HUDEP-2 (cell line): Measurements from ENCODE around the gene CDH5.

ENCODE experiments used
- DNase-seq, 76 experiments: peaks; one replicate each; lab custom pipeline; 2025; ENCODE audit not compliant: unreplicated experiment in 76 of 76; lab: John Stamatoyannopoulos, UW

The CDH5 gene

DNA sequence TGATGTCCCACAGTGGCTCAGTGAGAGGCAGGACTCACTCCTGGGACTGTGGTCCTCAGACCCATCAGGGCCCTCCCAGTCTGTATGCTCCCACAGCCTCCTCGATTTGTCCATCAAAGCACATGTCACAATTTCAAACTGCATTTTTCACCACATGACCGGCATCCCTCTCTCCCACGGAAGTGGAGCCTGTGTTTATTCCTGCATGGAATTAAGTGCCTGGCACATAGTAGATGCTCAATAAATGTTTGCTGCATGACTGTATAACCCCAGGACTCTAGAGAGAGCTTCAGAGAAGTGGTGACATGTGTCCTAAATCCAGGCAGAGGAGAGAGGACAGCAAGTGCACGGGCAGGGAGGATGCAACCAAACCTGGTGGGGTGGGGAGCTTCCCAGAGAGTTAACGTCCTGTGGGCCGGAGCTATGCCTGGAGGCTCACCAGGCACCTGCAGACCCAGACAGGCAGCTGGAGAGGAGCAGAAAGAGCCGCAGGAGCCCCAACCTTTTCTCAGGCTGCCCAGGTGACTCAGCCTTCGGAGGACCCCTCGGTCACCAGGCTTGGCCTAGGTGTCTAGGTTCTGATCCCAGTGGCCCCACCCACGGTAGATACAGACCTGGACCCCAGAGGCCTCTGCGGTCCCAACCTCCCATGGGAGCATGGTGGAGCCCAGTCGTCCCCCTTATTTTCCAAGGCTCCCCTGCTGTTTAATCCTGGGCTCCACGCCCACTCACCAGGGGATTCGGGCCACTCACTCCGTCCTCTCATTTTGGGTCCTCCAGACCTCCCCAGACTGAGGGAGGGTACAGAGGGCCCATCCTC, 5.8 kb downstream of the CDH5 start:
- no peak for DNase-seq

DNA sequence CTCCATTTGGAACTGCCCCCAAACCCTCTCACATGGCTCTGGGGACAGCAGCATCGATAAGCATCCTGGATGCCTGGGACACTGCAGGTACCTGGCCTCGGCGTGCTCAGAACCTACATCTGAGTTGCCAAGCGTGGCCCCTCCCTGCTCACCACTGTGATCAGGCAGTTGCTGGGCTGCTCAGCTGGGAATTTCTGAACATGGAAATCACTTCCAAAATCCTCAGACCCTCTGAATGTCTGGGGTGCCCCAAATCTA, 6.3 kb downstream of the CDH5 start:
- no peak for DNase-seq

DNA sequence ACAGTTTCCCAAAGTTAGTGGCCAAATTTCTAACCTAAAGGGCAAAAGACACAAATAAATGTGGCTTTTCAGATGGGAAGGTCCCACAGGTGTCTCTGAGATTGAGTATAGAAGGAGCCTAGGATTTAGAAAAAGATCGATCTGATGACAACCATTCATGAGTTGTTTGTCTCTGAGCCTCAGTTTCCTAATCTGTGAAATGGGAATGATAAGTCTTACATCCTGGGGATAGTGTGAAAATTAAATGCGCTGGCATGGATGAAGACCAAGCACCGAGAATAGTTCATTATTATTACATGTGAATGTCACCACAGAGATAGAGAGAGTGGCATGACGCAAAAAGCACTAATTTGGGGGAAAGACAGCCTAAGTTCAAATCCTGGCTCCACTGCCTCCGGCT, 7.2 kb downstream of the CDH5 start:
- DNase-seq = no peak

DNA sequence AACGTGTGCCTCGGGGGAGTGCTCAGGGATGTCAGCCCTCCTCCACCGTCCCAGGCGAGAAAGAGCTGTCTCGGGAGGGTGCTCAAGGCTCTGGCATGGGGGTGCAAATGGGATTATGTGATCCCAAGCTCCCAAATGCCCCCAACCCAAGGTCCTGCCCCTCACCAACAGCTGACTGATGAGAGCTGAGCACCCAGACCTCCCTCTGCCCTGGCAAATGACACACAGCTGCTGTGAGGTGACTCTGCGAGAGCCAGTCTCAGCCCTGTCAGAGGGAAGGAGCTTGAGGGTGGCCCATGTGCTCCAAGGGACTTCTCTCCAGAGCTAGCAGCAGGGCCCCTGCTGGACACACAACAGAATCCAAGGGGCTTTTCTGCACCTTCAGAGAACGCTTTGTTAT, 7.7 kb downstream of the CDH5 start:
- no peak for DNase-seq

DNA sequence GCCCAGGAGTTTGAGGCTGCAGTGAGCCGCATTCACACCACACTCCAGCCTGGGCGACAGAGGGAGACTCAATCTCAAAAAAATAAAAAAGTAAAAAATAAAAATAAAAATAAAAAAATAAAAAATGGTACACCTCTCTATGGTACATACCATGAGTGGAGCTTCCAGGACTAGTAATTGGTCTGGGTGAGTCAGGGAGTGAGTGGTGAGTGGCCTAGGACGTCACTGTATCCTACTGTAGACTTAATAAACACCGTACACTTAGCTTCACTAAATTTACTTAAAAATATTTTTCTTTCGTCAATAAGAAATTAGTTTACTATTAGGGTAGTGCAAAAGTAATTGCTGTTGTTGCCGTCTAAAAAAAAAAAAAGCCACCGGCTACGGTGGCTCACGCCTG, 9.0 kb downstream of the CDH5 start:
- DNase-seq = no peak

DNA sequence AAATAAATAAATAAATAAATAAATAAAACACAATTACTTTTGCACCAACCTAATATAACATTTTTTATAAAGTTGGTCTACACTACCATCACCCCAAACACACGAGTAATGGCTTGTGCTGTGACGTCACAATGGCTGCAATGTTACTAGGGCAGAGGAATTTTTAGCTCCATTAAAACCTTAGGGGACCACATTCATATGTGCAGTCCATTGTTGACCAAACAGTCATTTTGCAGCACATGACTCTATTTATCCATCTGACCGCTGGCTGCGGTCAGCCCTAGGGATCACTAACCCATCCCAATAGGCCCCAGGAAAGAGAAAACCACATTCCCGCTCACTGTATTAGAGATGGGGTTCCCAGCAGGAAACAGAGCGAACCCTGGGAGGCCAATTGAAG, 9.6 kb downstream of the CDH5 start:
- no peak for DNase-seq

DNA sequence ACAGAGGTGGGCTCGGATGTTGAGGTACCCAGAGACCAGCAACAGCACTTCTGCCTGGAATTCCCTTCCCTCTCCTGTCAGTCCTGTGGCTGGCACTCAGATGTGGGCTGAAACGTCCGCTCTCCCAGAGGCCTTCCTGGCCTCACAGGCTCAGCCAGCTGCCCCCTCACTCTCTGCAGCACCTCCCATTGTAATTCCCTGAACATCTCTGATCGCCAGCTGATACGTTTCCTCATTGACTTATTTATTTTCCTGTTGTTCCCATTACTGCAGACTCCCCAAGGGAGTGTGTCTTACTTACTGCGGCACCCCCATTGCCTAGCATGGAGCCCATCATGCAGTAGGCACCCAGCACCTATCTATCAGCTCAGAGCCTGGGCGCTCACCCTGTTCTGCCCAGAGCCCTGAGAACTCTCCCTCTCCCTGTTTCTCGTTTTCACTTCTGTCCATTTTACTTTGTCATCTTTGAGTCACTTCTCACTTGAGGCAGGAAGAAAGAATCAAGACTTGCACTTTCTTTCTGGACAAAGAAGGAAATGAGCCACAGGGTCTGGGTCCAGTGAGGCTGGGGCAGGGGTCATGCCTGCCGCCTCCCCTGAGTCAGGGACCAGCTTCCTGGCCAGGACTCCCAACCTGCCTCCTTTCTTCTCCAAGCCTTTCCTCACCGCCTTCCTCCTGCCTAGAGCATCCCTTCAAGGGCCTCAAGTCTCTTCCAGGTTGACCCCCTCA, 10.2 kb downstream of the CDH5 start:
- DNase-seq = no peak

DNA sequence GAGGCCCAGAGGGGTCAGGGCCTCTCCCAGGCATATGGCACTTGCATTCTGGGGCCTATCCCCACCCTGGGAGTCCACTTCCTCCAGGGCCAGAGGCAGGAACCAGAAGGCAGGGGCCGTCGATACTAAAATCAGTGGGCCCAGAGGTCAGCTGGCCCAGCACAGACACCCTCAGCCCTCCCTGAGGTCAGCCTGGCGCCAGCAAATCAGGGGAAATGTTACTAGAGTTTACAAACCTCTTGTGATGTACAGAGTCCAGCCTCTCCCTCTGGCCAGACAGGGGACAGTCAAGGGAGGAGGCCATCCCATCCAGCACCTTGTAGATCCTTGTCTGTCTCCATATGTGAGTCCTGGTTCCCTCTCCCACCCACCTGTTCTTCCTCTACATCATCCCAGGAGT, 10.8 kb downstream of the CDH5 start:
- DNase-seq = no peak

DNA sequence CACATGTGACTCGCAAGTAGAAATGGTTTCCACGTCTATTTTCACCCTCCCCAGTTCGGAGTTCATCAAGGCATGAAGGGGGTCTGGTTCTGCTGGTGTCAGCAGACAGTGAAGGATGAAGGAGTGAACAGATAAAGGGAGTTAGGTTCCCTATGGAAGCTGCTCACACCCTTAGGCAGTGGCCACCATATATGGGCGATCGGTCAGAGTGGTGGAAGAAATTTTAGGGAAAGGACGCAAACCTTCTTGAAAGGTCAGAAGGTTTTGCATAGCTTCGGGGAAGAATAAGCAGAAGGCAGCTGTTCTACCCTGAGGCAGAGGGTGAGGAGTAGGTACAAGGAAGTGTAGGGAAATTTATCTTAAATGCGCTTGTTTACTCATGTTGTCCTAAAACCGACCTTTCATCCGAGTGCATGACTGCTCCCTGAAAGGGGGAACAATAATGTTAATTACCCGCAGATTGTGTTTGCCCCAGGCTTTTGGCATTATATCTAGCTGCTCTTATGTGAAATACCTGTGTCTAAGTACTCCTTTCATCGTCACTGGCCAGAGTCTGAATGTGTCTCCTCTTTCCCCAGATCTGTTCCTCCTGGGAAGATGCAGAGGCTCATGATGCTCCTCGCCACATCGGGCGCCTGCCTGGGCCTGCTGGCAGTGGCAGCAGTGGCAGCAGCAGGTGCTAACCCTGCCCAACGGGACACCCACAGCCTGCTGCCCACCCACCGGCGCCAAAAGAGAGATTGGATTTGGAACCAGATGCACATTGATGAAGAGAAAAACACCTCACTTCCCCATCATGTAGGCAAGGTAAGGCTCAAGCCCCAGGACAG, 12.5 kb downstream of the CDH5 start:
- DNase-seq = no peak

DNA sequence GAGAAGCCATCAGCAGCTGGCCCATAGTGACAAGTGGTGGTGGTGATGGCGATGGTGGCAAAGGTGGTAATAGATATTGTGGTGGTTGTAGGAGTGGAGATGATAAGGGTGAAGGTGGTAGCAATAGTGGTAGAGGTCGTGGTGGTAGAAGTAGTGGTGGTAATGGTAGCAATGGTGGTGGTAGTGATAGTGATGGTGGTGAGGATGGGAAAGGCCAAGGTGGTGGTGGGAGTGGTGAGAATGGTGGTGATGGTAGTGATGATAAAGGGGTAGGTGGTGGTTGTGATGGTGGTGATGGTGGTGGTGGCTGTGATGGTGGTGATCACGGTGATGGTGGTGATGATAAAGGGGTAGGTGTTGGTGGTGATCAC, 13.1 kb downstream of the CDH5 start:
- no peak for DNase-seq

DNA sequence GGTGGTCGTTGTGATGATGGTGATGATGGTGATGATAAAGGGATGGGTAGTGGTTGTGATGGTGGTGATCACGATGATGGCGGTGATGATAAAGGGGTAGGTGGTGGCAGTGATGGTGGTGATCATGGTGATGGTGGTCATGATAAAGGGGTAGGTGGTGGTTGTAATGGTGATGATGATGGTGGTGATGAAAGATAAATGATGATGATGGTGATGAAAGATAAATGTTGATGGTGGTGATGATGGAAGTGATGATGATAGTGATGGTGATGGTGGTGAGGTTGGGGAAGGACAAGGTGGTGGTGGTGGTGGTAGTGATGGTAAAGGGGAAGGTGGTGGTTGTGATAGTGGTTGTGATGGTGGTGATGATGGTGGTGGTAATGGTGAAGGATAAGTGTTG, 13.9 kb downstream of the CDH5 start:
- DNase-seq = no peak

DNA sequence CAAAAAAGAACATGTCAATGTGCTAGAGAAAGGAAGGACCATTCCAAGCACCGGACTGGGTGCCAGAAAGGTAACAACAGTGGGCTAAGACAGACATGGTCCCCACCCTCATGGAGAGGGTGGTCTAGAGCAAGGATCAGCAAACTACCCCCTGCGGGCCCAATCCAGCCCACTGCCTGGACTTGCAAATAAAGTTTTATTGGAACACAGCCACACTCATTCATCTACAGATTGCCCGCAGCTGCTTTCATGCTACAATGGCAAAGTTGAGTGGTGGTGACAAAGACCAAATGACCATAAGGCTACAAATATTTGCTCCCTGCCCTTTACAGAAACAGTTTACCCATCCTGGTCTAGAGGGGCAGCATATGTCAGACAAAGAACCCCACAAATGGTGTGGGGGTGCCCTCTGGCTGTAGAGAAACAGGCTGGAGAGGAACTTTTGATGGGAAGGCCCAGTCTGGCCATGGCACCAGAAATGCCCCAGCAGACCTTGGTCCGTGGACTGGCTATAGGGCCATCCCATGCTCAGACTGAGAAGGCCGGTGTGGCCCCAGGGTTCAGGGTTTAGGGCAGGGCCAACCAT, 15.2 kb downstream of the CDH5 start:
- no peak for DNase-seq

DNA sequence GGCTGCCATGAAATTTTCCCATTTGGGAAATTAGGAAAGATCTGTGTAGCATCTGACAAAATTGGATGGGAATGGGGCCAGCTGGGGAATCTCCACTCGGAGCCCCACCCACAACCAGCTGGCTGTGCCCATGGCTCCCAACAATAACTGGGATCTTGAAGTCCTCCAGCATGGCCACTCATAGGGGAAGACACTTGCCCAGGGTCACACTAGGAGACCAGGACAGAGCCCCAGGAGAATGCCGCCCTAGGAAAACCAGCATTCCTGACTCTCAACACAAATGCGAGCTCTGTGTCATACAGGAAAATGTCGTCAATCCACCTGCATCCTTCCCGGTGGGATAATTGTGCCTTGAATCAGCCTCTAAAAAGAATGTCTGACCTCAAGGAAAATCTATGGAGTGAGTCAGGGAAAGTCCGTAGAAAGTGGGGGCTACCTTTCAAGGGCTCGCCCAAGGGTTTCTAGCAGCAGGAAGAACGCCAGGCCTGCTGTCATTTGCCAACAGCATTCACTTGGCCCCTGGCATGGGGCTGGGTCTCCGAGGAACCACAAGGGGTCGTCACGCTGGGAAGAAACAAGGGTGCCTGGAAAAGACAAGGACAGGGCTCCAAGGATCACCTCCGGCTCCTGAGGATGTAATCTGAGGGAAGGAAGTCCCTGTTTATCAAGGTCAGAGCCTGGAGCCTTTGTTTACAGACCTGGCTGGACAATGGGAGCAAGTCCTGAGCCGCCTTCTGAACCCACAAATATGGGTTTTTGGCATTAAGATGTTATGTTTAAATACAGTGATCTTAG, 15.9 kb downstream of the CDH5 start:
- DNase-seq = no peak

DNA sequence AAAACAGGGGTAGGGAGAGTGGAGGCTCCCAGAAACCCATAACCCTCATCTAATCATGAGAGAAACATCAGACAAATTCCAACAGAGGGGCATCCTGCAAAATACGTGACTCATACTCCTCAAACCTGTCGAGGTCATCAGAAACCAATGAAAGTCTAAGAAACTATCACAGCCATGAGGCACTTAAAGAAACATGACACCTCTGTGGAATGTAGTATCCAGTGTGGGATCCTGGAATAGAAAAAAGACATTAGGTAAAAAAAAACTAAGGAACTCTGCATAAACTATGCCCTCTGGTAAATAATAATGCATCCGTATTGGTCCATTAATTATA, 16.4 kb downstream of the CDH5 start:
- no peak for DNase-seq

DNA sequence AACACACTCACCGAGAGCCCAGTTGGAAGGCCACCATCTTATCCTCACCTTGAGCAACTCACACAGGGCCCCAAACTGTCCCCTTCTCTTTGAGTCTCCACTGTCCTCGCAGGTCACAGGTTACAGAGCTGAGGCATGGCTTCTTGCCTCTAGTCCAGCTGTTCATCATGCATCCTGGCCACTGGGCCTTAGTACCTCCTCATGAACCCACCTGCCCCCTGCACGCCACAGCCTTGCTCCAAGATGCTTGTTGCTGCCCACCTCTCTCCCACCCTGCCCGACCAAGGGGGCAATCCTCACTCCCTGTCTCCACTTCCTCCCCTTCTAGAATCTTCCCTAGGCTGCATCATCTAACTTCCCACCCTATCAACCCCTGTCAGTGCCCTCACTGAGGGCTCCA, 17.1 kb downstream of the CDH5 start:
- no peak for DNase-seq

DNA sequence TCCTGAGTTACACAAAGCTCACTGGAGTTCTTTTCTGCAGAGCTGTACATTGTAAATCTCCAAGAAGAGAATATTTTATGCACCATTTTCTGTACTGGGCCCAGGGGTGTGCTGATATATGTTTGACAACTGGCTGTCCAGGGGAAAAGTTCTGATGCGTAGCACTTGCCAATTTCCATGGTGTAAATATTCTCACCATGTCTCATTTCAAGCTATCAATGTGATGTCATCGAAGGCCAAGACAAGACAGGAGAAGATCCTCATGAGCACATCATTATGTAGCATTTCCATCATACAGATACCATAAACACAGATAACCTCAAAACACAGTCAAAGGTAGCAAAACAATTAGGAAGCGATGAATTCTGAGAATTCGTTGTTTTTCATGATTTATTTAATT, 18.9 kb downstream of the CDH5 start:
- DNase-seq = no peak

DNA sequence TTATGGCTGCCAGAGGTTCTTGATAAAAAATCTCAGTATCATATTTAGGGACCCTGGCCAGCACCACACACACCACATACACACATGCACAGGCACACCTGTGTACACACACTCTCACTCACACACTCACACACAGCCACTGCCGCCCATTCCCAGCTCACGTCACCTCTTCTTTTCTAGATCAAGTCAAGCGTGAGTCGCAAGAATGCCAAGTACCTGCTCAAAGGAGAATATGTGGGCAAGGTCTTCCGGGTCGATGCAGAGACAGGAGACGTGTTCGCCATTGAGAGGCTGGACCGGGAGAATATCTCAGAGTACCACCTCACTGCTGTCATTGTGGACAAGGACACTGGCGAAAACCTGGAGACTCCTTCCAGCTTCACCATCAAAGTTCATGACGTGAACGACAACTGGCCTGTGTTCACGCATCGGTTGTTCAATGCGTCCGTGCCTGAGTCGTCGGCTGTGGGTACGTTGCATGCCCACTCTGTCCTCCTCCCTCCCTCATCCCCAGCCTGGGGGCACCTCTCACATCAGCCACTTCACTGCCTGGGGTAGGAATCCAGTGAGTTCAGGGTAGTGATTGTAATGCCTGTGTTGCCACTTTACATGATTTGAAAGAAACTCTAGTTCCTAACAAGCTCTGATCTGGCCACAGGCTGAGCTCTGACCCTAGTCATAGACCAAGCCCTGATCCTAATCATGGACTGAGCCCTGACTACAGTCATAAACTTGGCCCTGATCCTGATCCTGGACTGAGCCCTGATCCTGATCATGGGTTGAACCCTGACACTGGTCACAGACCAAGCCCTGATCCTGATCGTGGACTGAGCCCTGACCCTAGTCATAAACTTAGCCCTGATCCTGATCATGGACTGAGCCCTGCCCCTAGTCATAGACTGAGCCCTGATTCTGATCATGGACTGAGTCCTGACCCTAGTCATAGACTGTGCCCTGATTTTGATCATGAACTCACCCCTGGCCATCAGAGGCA, 20.4 kb downstream of the CDH5 start:
- DNase-seq = no peak

DNA sequence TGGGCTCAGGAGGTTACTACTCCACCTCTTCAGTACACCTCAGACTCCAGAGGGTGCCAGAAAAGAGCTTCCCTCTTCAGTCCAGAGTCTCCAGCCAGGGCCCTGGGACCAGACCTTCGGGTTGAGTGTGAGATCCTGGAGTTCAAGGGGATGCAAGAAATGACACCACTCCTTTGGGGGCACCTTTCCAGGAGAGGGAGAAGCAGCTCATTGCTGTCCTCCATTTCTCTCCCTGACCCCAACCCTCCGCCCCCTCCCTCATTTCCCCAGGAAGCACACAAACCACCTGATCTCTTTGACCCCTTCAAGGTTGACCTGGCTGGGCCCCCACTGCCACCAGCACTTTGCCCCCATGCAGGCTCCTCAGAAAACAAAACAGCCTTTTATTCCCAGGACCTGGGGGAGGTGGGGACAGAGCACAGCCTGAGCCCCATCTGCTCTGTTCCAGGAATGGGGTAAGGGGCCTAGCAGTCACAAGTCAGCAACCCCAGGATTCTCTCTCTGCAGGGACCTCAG, 21.4 kb downstream of the CDH5 start:
- DNase-seq = no peak

DNA sequence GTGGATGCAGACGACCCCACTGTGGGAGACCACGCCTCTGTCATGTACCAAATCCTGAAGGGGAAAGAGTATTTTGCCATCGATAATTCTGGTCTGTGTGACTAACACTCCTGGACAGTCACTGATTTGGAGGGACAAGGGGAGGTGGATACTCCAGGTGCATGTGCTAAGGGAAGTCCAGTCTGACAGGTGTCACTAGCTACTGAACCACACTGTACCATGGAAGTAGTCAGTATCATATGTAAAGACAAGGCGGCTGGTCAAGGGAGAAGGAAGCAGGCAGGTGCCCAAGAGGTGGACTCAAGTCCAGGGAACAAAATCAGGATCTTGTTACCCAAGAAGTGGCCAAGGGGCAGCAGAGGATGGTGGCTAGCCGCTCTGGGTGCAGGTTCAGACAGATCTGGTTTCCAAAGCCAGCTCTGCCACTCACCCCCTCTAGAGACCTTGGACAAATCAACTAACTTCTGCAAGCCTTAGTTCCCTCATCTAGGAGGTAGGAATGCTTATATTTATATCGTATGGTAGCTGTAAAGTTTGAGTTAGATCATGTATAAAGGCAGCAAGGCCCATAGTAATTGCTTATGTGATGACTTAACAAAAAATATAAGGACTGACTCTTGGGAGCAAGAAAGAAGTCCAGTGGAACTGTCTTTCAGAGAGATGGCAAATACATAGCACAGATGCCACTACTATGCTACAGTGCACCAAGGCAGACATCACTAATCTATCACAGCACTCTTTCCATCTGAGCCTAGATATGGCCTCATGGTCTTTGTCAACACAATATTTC, 22.1 kb downstream of the CDH5 start:
- no peak for DNase-seq
